Measurements from ENCODE around the gene GNG14. TPM values are rescaled to one million over a fixed set of nuclear protein-coding genes. Genes with fewer than 3 reads are reported as not detected.

GNG14 gene
- total RNA-seq, 1 experiment from 2014 or later: not detected

DNA sequence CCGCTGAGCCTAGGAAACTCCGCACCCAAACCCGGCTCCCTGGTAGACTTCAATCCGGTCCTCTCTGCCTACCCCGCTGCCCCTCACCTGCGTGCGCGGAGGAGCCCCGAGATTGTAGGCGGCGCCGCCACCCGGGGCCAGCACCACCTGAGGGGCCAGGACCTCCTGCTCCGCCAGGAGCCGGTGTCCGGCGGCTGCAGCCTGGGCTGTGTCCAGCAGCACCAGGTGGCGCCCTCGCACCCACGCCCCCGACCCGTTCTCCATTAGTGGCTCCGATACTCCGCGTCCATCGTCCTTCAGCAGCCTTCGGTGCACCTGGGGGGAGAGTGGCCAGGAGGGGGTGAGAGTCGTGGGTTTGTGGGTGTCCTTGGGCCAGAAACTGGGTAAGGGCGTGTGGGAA is 39.7 kb upstream of the GNG14 start:
- H3K4me3 Mint-ChIP-seq (ENCODE audit: low read depth, unreplicated experiment): no peak overlapping the region
- H3K4me1 Mint-ChIP-seq (ENCODE audit: low read depth, unreplicated experiment): no peaks in the 10 kb centered on the region
- H3K9me3 Mint-ChIP-seq (ENCODE audit: low read depth, unreplicated experiment): no peaks in the 10 kb centered on the region
- no peak for DNase-seq
- CTCF ChIA-PET: no interaction called here
- intact Hi-C loops (cut with micrococcal nuclease; ENCODE audit: unreplicated experiment): no loop called here
- peaks cover 30% of the 10 kb centered on the region for H3K36me3 Mint-ChIP-seq (ENCODE audit: insufficient read depth, unreplicated experiment)
- no peak overlapping the region for H3K27ac Mint-ChIP-seq (ENCODE audit: unreplicated experiment)
- no TSS peak for BruUV-seq (replicated peaks)
- TF ChIP-seq CTCF (IDR thresholded peaks at IDR 0.05; ENCODE audit: unreplicated experiment): no peak
- no peaks in the 10 kb centered on the region for H3K27me3 Mint-ChIP-seq (ENCODE audit: unreplicated experiment)

GRCh38 chr19:12649941-12650340 is 37.9 kb upstream of the GNG14 start:
- Mint-ChIP-seq H3K9me3 (ENCODE audit: low read depth, unreplicated experiment) (no peaks in the 10 kb centered on the region), H3K27me3 (ENCODE audit: unreplicated experiment) (no peaks in the 10 kb centered on the region), H3K36me3 (ENCODE audit: insufficient read depth, unreplicated experiment) (peaks cover 31% of the 10 kb centered on the region), H3K27ac (ENCODE audit: unreplicated experiment) (no peak overlapping the region), H3K4me1 (ENCODE audit: low read depth, unreplicated experiment) (no peaks in the 10 kb centered on the region), H3K4me3 (ENCODE audit: low read depth, unreplicated experiment) (no peak overlapping the region)
- DNase-seq: no peak
- intact Hi-C loops (cut with micrococcal nuclease; ENCODE audit: unreplicated experiment): no loop called here
- CTCF ChIA-PET: no interaction called here
- BruUV-seq (replicated peaks): no TSS peak
- no peak for TF ChIP-seq CTCF (IDR thresholded peaks at IDR 0.05; ENCODE audit: unreplicated experiment)

DNA sequence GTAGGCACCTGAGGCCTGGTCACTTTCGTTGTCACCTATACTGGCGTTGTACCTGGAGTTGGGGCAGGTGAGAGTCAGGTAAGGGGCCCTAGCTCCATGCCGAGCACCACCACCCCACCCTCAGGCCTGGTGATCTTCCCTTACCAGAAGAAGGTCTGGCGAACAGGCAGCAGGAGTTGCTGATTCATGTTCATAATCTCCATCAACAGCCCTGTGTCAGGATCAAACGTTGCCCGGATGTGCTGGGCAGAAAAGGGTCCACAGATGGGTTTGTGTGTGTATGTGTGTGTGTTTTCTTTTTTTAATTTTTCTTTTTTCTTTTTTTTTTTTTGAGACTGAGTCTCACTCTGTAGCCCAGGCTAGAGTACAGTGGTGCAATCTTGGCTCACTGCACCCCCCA is 35.6 kb upstream of the GNG14 start:
- H3K9me3 Mint-ChIP-seq (ENCODE audit: low read depth, unreplicated experiment): no peaks in the 10 kb centered on the region
- no TSS peak for BruUV-seq (replicated peaks)
- DNase-seq: no peak
- H3K27me3 Mint-ChIP-seq (ENCODE audit: unreplicated experiment): no peaks in the 10 kb centered on the region
- H3K4me1 Mint-ChIP-seq (ENCODE audit: low read depth, unreplicated experiment): no peaks in the 10 kb centered on the region
- CTCF ChIA-PET: no interaction called here
- no peak for TF ChIP-seq CTCF (IDR thresholded peaks at IDR 0.05; ENCODE audit: unreplicated experiment)
- peaks cover 45% of the 10 kb centered on the region for H3K36me3 Mint-ChIP-seq (ENCODE audit: insufficient read depth, unreplicated experiment)
- H3K27ac Mint-ChIP-seq (ENCODE audit: unreplicated experiment): no peak overlapping the region
- H3K4me3 Mint-ChIP-seq (ENCODE audit: low read depth, unreplicated experiment): no peak overlapping the region
- intact Hi-C loops (cut with micrococcal nuclease; ENCODE audit: unreplicated experiment): no loop called here

GRCh38 chr19:12655546-12655945 is 32.3 kb upstream of the GNG14 start:
- no peaks in the 10 kb centered on the region for H3K4me1 Mint-ChIP-seq (ENCODE audit: low read depth, unreplicated experiment)
- intact Hi-C loops (cut with micrococcal nuclease; ENCODE audit: unreplicated experiment): no loop called here
- H3K4me3 Mint-ChIP-seq (ENCODE audit: low read depth, unreplicated experiment): no peak overlapping the region
- no peak overlapping the region for H3K27ac Mint-ChIP-seq (ENCODE audit: unreplicated experiment)
- no peaks in the 10 kb centered on the region for H3K27me3 Mint-ChIP-seq (ENCODE audit: unreplicated experiment)
- no TSS peak for BruUV-seq (replicated peaks)
- H3K36me3 Mint-ChIP-seq (ENCODE audit: insufficient read depth, unreplicated experiment): peaks cover 38% of the 10 kb centered on the region
- TF ChIP-seq CTCF (IDR thresholded peaks at IDR 0.05; ENCODE audit: unreplicated experiment): no peak
- no peak for DNase-seq
- no peaks in the 10 kb centered on the region for H3K9me3 Mint-ChIP-seq (ENCODE audit: low read depth, unreplicated experiment)
- CTCF ChIA-PET: interaction anchor here (0.6 kb wide), 1 partner anchor 258 kb away, joined by 3 read pairs; no protein-coding TSS in a partner anchor
